PC-9 (cell line): ENCODE data around the gene CALR3.

Experiments used
- CTCF ChIP-seq: fragments of 200-600 bp; sonication (generic); conservative IDR thresholded peaks from 2 replicates; pipeline ENCODE4 v1.6.1; 2017; ENCODE audit warnings: mixed run types, antibody characterized with exemption, mild to moderate bottlenecking, moderate library complexity
- EZH2 ChIP-seq: fragments of 200-600 bp; sonication (generic); IDR thresholded peaks from 2 replicates; pipeline ENCODE4 v1.8.0; 2017; ENCODE audit warnings: antibody characterized with exemption, low read depth

- TF ChIP-seq EZH2 (no peak), CTCF (no peak)
These were observed 60.6 kb downstream of the CALR3 start for GRCh38 chr19:16435238-16435917.
